ENCODE results near the gene ORM2. TPM values are rescaled to one million over a fixed set of nuclear protein-coding genes. Genes with fewer than 3 reads are reported as not detected.

Gene ORM2
- total and polyA plus RNA-seq, 2 of the 8 experiments (the other 6 are each of a cell fraction or from before 2014, with no cell fraction given), result 1.3 TPM; not detected in 1

DNA sequence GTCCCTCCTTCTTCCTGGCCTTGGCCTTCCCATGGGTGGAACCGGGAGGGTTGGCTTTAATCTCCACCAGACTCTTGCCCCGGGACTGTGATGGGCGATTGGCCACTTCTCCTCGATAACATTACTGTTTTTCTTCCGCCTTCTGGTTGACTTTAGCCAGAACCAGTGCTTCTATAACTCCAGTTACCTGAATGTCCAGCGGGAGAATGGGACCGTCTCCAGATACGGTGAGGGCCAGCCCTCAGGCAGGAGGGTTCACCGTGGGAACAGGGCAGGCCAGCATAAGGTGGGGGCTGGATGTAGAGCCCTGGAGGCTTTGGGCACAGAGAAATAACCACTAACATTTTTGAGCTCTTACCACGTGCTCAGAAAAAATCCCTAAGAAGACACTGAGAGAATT, 967 bp downstream of the ORM2 start:
- H3K23me2 ChIP-seq (ENCODE audit: low read depth, low read length), result no peaks in the 10 kb centered on the region
- H3K4me2 ChIP-seq (ENCODE audit: insufficient read depth in 1 of 2, low read depth in 2 of 2, low read length in 2 of 2), result no peak overlapping the region
- no peak overlapping the region for H2BK12ac ChIP-seq (ENCODE audit: low read depth, low read length)
- H3K4me1 ChIP-seq (replicated peaks in 1 of 4; ENCODE audit: control insufficient read depth in 3 of 4, insufficient read depth in 4 of 4, low read length in 3 of 4), result 0 out of 7 replicates have a peak, but pooled peaks cover 0 to 2% (median 0%) of the 10 kb centered on the region in 4 experiments
- no peak overlapping the region for H4K8ac ChIP-seq (ENCODE audit: extremely low read depth, insufficient read depth, low read length)
- H3K27ac ChIP-seq (ENCODE audit: low read depth, low read length), result no peak overlapping the region
- H2AK5ac ChIP-seq (ENCODE audit: low read depth, low read length), result no peak overlapping the region
- POLR2A ChIA-PET (ENCODE audit: partially characterized antibody), result no interaction called here
- DNase-seq (ENCODE audit: low read depth in 1 of 2, low spot score in 2 of 2), result no peak
- H3K79me1 ChIP-seq (ENCODE audit: low read depth, low read length), result no peaks in the 10 kb centered on the region
- no peak overlapping the region for H3K56ac ChIP-seq (replicated peaks; ENCODE audit: insufficient read length, low read depth, low read length)
- no peak overlapping the region for H2BK5ac ChIP-seq (ENCODE audit: low read depth, low read length)
- no peak overlapping the region for H3K18ac ChIP-seq (ENCODE audit: extremely low read depth, low read length)
- no peaks in the 10 kb centered on the region for H4K20me1 ChIP-seq (replicated peaks in 1 of 2; ENCODE audit: control insufficient read depth in 1 of 2, insufficient read depth in 2 of 2, low read length in 2 of 2)
- no peak overlapping the region for H3K23ac ChIP-seq (ENCODE audit: insufficient read length)
- no peak overlapping the region for H3K9ac ChIP-seq (replicated peaks in 1 of 4; ENCODE audit: extremely low read depth in 1 of 4, low read depth in 3 of 4, low read length in 3 of 4)
- H2BK20ac ChIP-seq (ENCODE audit: low read length), result no peak overlapping the region
- H2BK120ac ChIP-seq (replicated peaks; ENCODE audit: low read depth, low read length), result no peak overlapping the region
- peaks cover 0 to 4% of the 10 kb centered on the region in 2 experiments; a peak in 1 of 4 replicates for H3K9me3 ChIP-seq (ENCODE audit: insufficient read depth in 2 of 2, low read depth in 1 of 2, low read length in 1 of 2)
- H3K4me3 ChIP-seq (ENCODE audit: extremely low read depth in 1 of 4, insufficient read depth in 2 of 4, low read depth in 3 of 4, low read length in 4 of 4), result no peak overlapping the region
- FAIRE-seq, result no peak
- H4K91ac ChIP-seq (replicated peaks; ENCODE audit: insufficient read length, low read length), result no peak overlapping the region
- H3K4ac ChIP-seq (replicated peaks; ENCODE audit: insufficient read length, low read depth, low read length), result no peak overlapping the region
- TF ChIP-seq YY1 (IDR thresholded peaks at IDR 0.05; ENCODE audit: low read depth, low read length) (no peak), KDM4A (IDR thresholded peaks at IDR 0.05; ENCODE audit: low read depth, low read length, severe bottlenecking) (no peak), POU5F1 (IDR thresholded peaks at IDR 0.05; ENCODE audit: low read depth, low read length) (no peak), MAFK (IDR thresholded peaks at IDR 0.05; ENCODE audit: low read depth, low read length) (no peak), EP300 (IDR thresholded peaks at IDR 0.05; ENCODE audit: borderline replicate concordance in 1 of 2, low read depth in 2 of 2, low read length in 2 of 2) (no peak), TBP (IDR thresholded peaks at IDR 0.05; ENCODE audit: low read depth, low read length) (no peak), GTF2F1 (IDR thresholded peaks at IDR 0.05; ENCODE audit: borderline replicate concordance, low read depth, low read length) (no peak), SIRT6 (IDR thresholded peaks at IDR 0.05; ENCODE audit: low read length) (no peak), CEBPB (IDR thresholded peaks at IDR 0.05; ENCODE audit: low read depth, low read length) (no peak), RXRA (IDR thresholded peaks at IDR 0.05; ENCODE audit: insufficient read depth, low read depth, low read length) (no peak), POLR2AphosphoS5 (IDR thresholded peaks at IDR 0.05; ENCODE audit: low read depth, low read length) (no peak), ASH2L (IDR thresholded peaks at IDR 0.05; ENCODE audit: low read length) (no peak), BRCA1 (IDR thresholded peaks at IDR 0.05; ENCODE audit: low read depth, low read length) (no peak)
- TF ChIP-seq, protein P1, sequence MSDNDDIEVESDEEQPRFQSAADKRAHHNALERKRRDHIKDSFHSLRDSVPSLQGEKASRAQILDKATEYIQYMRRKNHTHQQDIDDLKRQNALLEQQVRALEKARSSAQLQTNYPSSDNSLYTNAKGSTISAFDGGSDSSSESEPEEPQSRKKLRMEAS (IDR thresholded peaks at IDR 0.05), result no peak
- H3K14ac ChIP-seq (ENCODE audit: insufficient read length), result no peak overlapping the region
- H4K5ac ChIP-seq (ENCODE audit: insufficient read length, low read depth, low read length), result no peak overlapping the region
- no peaks in the 10 kb centered on the region for H3K27me3 ChIP-seq (replicated peaks in 1 of 4; ENCODE audit: control insufficient read depth in 3 of 4, extremely low read depth in 1 of 4, insufficient read depth in 3 of 4, low read length in 3 of 4)
- H3K36me3 ChIP-seq (ENCODE audit: control insufficient read depth in 2 of 4, insufficient read depth in 4 of 4, low read length in 3 of 4), result peaks cover 0 to 2% (median 0%) of the 10 kb centered on the region in 4 experiments; a peak in 1 of 8 replicates
- no peaks in the 10 kb centered on the region for H3K79me2 ChIP-seq (ENCODE audit: control insufficient read depth in 1 of 2, insufficient read depth in 2 of 2, low read length in 2 of 2)
- WGBS, 2 experiments (ENCODE audit: extremely low coverage in 1 of 2, insufficient coverage in 1 of 2, insufficient read length in 1 of 2, insufficient replicate concordance in 2 of 2, low coverage in 1 of 2, low lambda C conversion rate in 2 of 2, missing lambda C conversion rate in 1 of 2), result 97% methylated on average over 10 of the region's 10 CpGs; no CpG with 5 or more reads in 1 of the 2 experiments
- H2BK15ac ChIP-seq (ENCODE audit: low read length), result no peak overlapping the region
- no peak overlapping the region for H2AFZ ChIP-seq (ENCODE audit: low read length)
- CTCF ChIA-PET (ENCODE audit: partially characterized antibody), result no interaction called here
